HepG2 (cell line): Measurements from ENCODE around the gene FECH. TPM values are rescaled to one million over a fixed set of nuclear protein-coding genes. Genes with fewer than 3 reads are reported as not detected.

Experiments
- AKAP8 ChIP-seq: sonication (generic); formaldehyde crosslinking; IDR thresholded peaks from 2 replicates; pipeline ENCODE4 v1.5.1; 2020; ENCODE audit warnings: mild to moderate bottlenecking, missing genetic modification reagents
- EHMT2 ChIP-seq: fragments of 200-600 bp; sonication (generic); IDR thresholded peaks from 2 replicates; pipeline ENCODE4 v1.7.0; 2017; ENCODE audit warnings: antibody characterized with exemption, low read depth, low read length, borderline replicate concordance
- ETV6 ChIP-seq: sonication (generic); formaldehyde crosslinking; conservative IDR thresholded peaks from 2 replicates; pipeline ENCODE4 v1.4.0; 2020; ENCODE audit warnings: missing genetic modification reagents
- GMEB2 ChIP-seq: IDR thresholded peaks from 2 replicates; pipeline ENCODE4 v1.6.1; 2016; ENCODE audit warnings: missing biosample characterization, missing genetic modification reagents, low read depth
- HHEX ChIP-seq: IDR thresholded peaks from 2 replicates; pipeline ENCODE4 v1.6.1; 2016; ENCODE audit warnings: control low read depth
- KDM6A ChIP-seq: IDR thresholded peaks from 2 replicates; pipeline ENCODE4 v1.6.1; 2016; ENCODE audit warnings: low read depth
- KLF6 ChIP-seq: IDR thresholded peaks from 2 replicates; pipeline ENCODE4 v1.8.0; 2016; ENCODE audit warnings: missing biosample characterization, missing genetic modification reagents
- NAIF1 ChIP-seq: sonication (generic); formaldehyde crosslinking; IDR thresholded peaks from 2 replicates; pipeline ENCODE4 v1.5.0; 2020; ENCODE audit warnings: mild to moderate bottlenecking, missing genetic modification reagents, borderline replicate concordance
- NFE2L1 ChIP-seq: sonication (generic); formaldehyde crosslinking; IDR thresholded peaks from 2 replicates; pipeline ENCODE4 v1.4.0; 2020; ENCODE audit warnings: missing genetic modification reagents, mild to moderate bottlenecking, borderline replicate concordance
- POLR2G ChIP-seq: fragments of 200-400 bp; formaldehyde crosslinking; IDR thresholded peaks from 2 replicates; pipeline ENCODE4 v1.6.1; 2018; ENCODE audit warnings: mild to moderate bottlenecking, low read depth, low read length, moderate library complexity
- PREB ChIP-seq: sonication (generic); formaldehyde crosslinking; IDR thresholded peaks from 2 replicates; pipeline ENCODE4 v1.4.0; 2020; ENCODE audit warnings: missing genetic modification reagents
- PTBP1 ChIP-seq: fragments of 200-400 bp; formaldehyde crosslinking; IDR thresholded peaks from 2 replicates; pipeline ENCODE4 v1.6.1; 2018; ENCODE audit warnings: low read length, low read depth; ENCODE audit not compliant: poor library complexity, severe bottlenecking
- ZBTB39 ChIP-seq: sonication (generic); formaldehyde crosslinking; IDR thresholded peaks from 2 replicates; pipeline ENCODE4 v1.5.0; 2020; ENCODE audit warnings: missing genetic modification reagents
- ZBTB7B ChIP-seq: sonication (generic); formaldehyde crosslinking; IDR thresholded peaks from 2 replicates; pipeline ENCODE4 v1.4.0; 2020; ENCODE audit warnings: missing genetic modification reagents
- ZIK1 ChIP-seq: sonication (generic); formaldehyde crosslinking; IDR thresholded peaks from 2 replicates; pipeline ENCODE4 v1.5.0; 2020; ENCODE audit warnings: mild to moderate bottlenecking, low read depth, missing genetic modification reagents, borderline replicate concordance
- ZKSCAN8 ChIP-seq: IDR thresholded peaks from 2 replicates; pipeline ENCODE4 v1.6.1; 2016; ENCODE audit warnings: borderline replicate concordance, missing genetic modification reagents, missing compliant biosample characterization
- ZNF234 ChIP-seq: sonication (generic); formaldehyde crosslinking; conservative IDR thresholded peaks from 2 replicates; pipeline ENCODE4 v1.5.1; 2020; ENCODE audit warnings: mild to moderate bottlenecking, missing genetic modification reagents
- ZNF24 ChIP-seq: fragments of 450-650 bp; IDR thresholded peaks from 2 replicates; pipeline ENCODE4 v1.6.1; 2017; ENCODE audit warnings: antibody characterized with exemption, mild to moderate bottlenecking
- ZNF260 ChIP-seq: sonication (generic); formaldehyde crosslinking; IDR thresholded peaks from 2 replicates; pipeline ENCODE4 v1.4.0; 2020; ENCODE audit warnings: missing genetic modification reagents, low read depth, mild to moderate bottlenecking, borderline replicate concordance
- ZNF362 ChIP-seq: sonication (generic); formaldehyde crosslinking; IDR thresholded peaks from 2 replicates; pipeline ENCODE4 v1.4.0; 2020; ENCODE audit warnings: missing genetic modification reagents, mild to moderate bottlenecking, borderline replicate concordance
- ZNF44 ChIP-seq: sonication (generic); formaldehyde crosslinking; IDR thresholded peaks from 2 replicates; pipeline ENCODE4 v1.5.1; 2020; ENCODE audit warnings: mild to moderate bottlenecking, missing genetic modification reagents
- ZNF549 ChIP-seq: sonication (generic); formaldehyde crosslinking; IDR thresholded peaks from 2 replicates; pipeline ENCODE4 v1.5.0; 2020; ENCODE audit warnings: missing genetic modification reagents
- ZNF724P ChIP-seq: sonication (generic); formaldehyde crosslinking; IDR thresholded peaks from 2 replicates; pipeline ENCODE4 v1.8.0; 2022; ENCODE audit warnings: missing genetic modification reagents, borderline replicate concordance
- ZSCAN9 ChIP-seq: IDR thresholded peaks from 2 replicates; pipeline ENCODE4 v1.6.1; 2016; ENCODE audit warnings: borderline replicate concordance
- ZZZ3 ChIP-seq: sonication (generic); formaldehyde crosslinking; IDR thresholded peaks from 2 replicates; pipeline ENCODE4 v1.4.0; 2020; ENCODE audit warnings: missing genetic modification reagents, mild to moderate bottlenecking, borderline replicate concordance
- polyA plus RNA-seq, 8 experiments: library from polyadenylated mRNA; depleted of rRNA in 3 of 8; stranded (reverse) in 7 of 8; unstranded in 1 of 8; fragments of >200 nt; fragmentation: Illumina TruSeq in 4 of 8; extraction: Trizol in 4 of 8; gene quantifications; 2 replicates each; pipeline versions ENCODE4 v1.2.1 to v1.2.3, GENCODE V29; 2011 to 2016; ENCODE audit warnings: low read depth in 4 of 8, missing spikeins in 1 of 8, mixed read lengths in 1 of 8; ENCODE audit not compliant: insufficient read depth in 1 of 8
- total RNA-seq, 5 experiments: library from RNA; depleted of rRNA; stranded (reverse); fragments of >200 nt; fragmentation: Illumina TruSeq; extraction: Trizol; gene quantifications; 2 replicates each; pipeline ENCODE4 v1.2.3, GENCODE V29; 2016; ENCODE audit warnings: low read depth in 1 of 5

Gene FECH
- total and polyA plus RNA-seq, 2 of the 13 experiments (the other 11 are each of a cell fraction or from before 2014, with no cell fraction given): 14.7 to 21.9 TPM

GRCh38 chr18:57630002-57630753, 43.7 kb upstream of the FECH start (continued):
- TF ChIP-seq ZNF362 (peak; percentile 48; the same call in 1 of the 2 replicates), ZNF724P (CRISPR knock-in tag) (no peak), ZBTB39 (CRISPR knock-in tag) (no peak), KLF6 (CRISPR knock-in tag) (no peak), ZIK1 (no peak), ZSCAN9 (CRISPR knock-in tag) (0 out of 2 replicates have a peak, but pooled peaks have one; percentile 61), NAIF1 (CRISPR knock-in tag) (0 out of 2 replicates have a peak, but pooled peaks have one; percentile 63), ZKSCAN8 (CRISPR knock-in tag) (no peak; the same call in 1 of the 2 replicates), POLR2G (peak; percentile 78), ZZZ3 (CRISPR knock-in tag) (no peak), GMEB2 (CRISPR knock-in tag) (no peak), ZNF260 (CRISPR knock-in tag) (no peak), ZNF549 (CRISPR knock-in tag) (no peak), NFE2L1 (CRISPR knock-in tag) (no peak), ZNF24 (no peak), AKAP8 (0 out of 2 replicates have a peak, but pooled peaks have one; percentile 30), EHMT2 (no peak; the same call in 1 of the 2 replicates), ETV6 (CRISPR knock-in tag) (no peak), PTBP1 (peak; percentile 93), ZNF44 (CRISPR knock-in tag) (no peak), HHEX (no peak), ZNF234 (CRISPR knock-in tag) (no peak), PREB (CRISPR knock-in tag) (no peak), KDM6A (no peak), ZBTB7B (peak; percentile 75)
